Pancreas (tissue), 10 donors: ENCODE data around the gene KDM6A. TPM values are rescaled to one million over a fixed set of nuclear protein-coding genes. Genes with fewer than 3 reads are reported as not detected.
A peak's percentile ranks its signal among the peaks of the same experiment; 100 is the strongest.
"Not testable (repeated sequence)": the region's sequence is repeated elsewhere in the genome, so short reads cannot be mapped to it uniquely, and the experiment has no call there.

ENCODE experiments used
- ATAC-seq, 4 donors: fragments of 200-7000 bp; cut with Tn5 transposase; one replicate each; pipeline versions ENCODE4 v1.8.0 to v1.9.1; 2020; ENCODE audit warnings: mild to moderate bottlenecking in 4 of 4, moderate library complexity in 4 of 4
- DNase-seq, 6 donors: peaks; one replicate each; pipeline ENCODE4 v3.0.0-alpha.2; 2020
- FAIRE-seq: peaks from 2 replicates; lab custom pipeline; 2012; peaks lifted over from hg19 to GRCh38; lab: Jason Lieb, UNC
- H3K27ac ChIP-seq, 4 donors: fragments of 200-600 bp; sonication (generic); 1 replicate in 3 of 4; 2 replicates in 1 of 4; pipeline versions ENCODE4 v1.5.0 to v1.8.0; 2020
- H3K27me3 ChIP-seq, 4 donors: fragments of 200-600 bp; one replicate each; pipeline ENCODE4 v1.8.0; 2021
- H3K36me3 ChIP-seq, 3 donors: fragments of 200-600 bp; sonication (generic) in 1 of 3; one replicate each; pipeline versions ENCODE4 v1.5.0 to v1.8.0; 2020 to 2021
- H3K4me1 ChIP-seq, 3 donors: fragments of 200-600 bp; one replicate each; pipeline ENCODE4 v1.8.0; 2021
- H3K4me3 ChIP-seq, 4 donors: fragments of 200-600 bp; sonication (generic) in 2 of 4; one replicate each; pipeline versions ENCODE4 v1.5.0 to v1.8.0; 2020 to 2021
- H3K9me3 ChIP-seq, 4 donors: fragments of 200-600 bp; one replicate each; pipeline ENCODE4 v1.8.0; 2021
- CTCF ChIP-seq, 4 donors: fragments of 200-600 bp; sonication (generic) in 3 of 4; IDR thresholded peaks; one replicate each; pipeline versions ENCODE4 v1.5.0 to v1.8.0; 2021; ENCODE audit warnings: antibody characterized with exemption in 4 of 4
- WGBS, 2 donors: extraction: QIAGEN DNeasy Blood & Tissue Kit; methylation state at CpG; one replicate each; pipeline ENCODE4 v1.1.7; 2013; 5-methylcytosine and 5-hydroxymethylcytosine counted together
- intact Hi-C, 3 donors: fragments of 100-400 bp; cut with DNase I; formaldehyde crosslinking; loops; one replicate each; pipeline versions ENCODE4 v1.11.1 to v1.14.2; 2022
- polyA plus RNA-seq, 2 donors: library from polyadenylated mRNA; stranded (reverse); fragments of 200-250 nt; gene quantifications; one replicate each; pipeline ENCODE4 v1.2.3, GENCODE V29; 2013
- total RNA-seq, 6 donors: library from RNA; stranded (reverse); fragmentation: NEBNext Ultra II Directional in 4 of 6; extraction: Animal tissue kit (Norgen Biotek cat#: 25700) in 4 of 6; gene quantifications; one replicate each; pipeline versions ENCODE4 v1.2.1 to v1.2.4, GENCODE V29; 2021 to 2023
- donor health status: healthy with polysubstance abuse.
- donor health status: DM: no; HTN: no; CAD: no; lungs with moderate emphysema.
- donor health status: DM: no; HTN: no; CAD: no.
- donor health status: control.
- donor health status: control.
- donor health status: Bipolar disorder and iron deficiency.
- donor health status: DM: yes; HTN: yes; CAD: no.
- donor health status: DM: no; HTN: no; CAD: no.
- donor health status: DM: no; HTN: no; CAD: no.
- donor health status: DM: yes; HTN: yes; CAD: no.

The KDM6A gene
- total and polyA plus RNA-seq, 8 donors, result 5.5 to 27.5 (median 16.3) TPM

- TF ChIP-seq CTCF (IDR thresholded peaks at IDR 0.05), result no peak
- 86 to 91% methylated on average over 10 of the region's 10 CpGs for WGBS, 2 donors
- FAIRE-seq (no peak), DNase-seq (no peak), ATAC-seq (peak in 1 of 4 donors; percentile 16)
- no peak overlapping the region for H3K27ac ChIP-seq
- intact Hi-C loops, result no loop called here
- no peaks in the 10 kb centered on the region for H3K9me3 ChIP-seq
- no peaks in the 10 kb centered on the region for H3K4me1 ChIP-seq
- no peaks in the 10 kb centered on the region for H3K36me3 ChIP-seq
- no peak overlapping the region for H3K4me3 ChIP-seq
- H3K27me3 ChIP-seq, result no peaks in the 10 kb centered on the region
These were observed 124.4 kb downstream of the KDM6A start for GRCh38 chrX:44997282-44997812.

- Histone ChIP-seq H3K27me3 (no peaks in the 10 kb centered on the region), H3K36me3 (no peaks in the 10 kb centered on the region), H3K9me3 (no peaks in the 10 kb centered on the region), H3K4me3 (no peak overlapping the region), H3K27ac (no peak overlapping the region), H3K4me1 (no peaks in the 10 kb centered on the region)
- ATAC-seq (no peak), FAIRE-seq (no peak), DNase-seq (no peak)
- TF ChIP-seq CTCF (IDR thresholded peaks at IDR 0.05), result no peak
- intact Hi-C loops, result no loop called here
- WGBS, 2 donors, result 78 to 89% methylated on average over 1 of the region's 1 CpG
These were observed 124.9 kb downstream of the KDM6A start for GRCh38 chrX:44997888-44998287.

GRCh38 chrX:44999237-44999636 is 126.2 kb downstream of the KDM6A start:
- H3K27ac ChIP-seq, H3K4me3 ChIP-seq, H3K9me3 ChIP-seq, H3K4me1 ChIP-seq, DNase-seq, ATAC-seq, H3K27me3 ChIP-seq, FAIRE-seq, intact Hi-C loops, H3K36me3 ChIP-seq: not testable (repeated sequence)
- WGBS, 2 donors, result 95 to 98% methylated on average over 8 of the region's 8 CpGs

- WGBS, 2 donors, result 94 to 97% methylated on average over 3 of the region's 3 CpGs
- DNase-seq, H3K9me3 ChIP-seq, H3K27ac ChIP-seq, H3K27me3 ChIP-seq, FAIRE-seq, H3K4me1 ChIP-seq, intact Hi-C loops, H3K36me3 ChIP-seq, H3K4me3 ChIP-seq, ATAC-seq: not testable (repeated sequence)
These were observed 126.9 kb downstream of the KDM6A start for GRCh38 chrX:44999872-45000271.

- 47 to 58% methylated on average over 4 of the region's 4 CpGs for WGBS, 2 donors
- no peak for DNase-seq
- H3K4me3 ChIP-seq, result no peak overlapping the region
- no peak for TF ChIP-seq CTCF (IDR thresholded peaks at IDR 0.05)
- ATAC-seq, result no peak
- peak; percentile 65 for FAIRE-seq
- intact Hi-C loops, result no loop called here
- H3K4me1 ChIP-seq, result no peaks in the 10 kb centered on the region
- no peaks in the 10 kb centered on the region for H3K9me3 ChIP-seq
- H3K27ac ChIP-seq, result no peak overlapping the region
- no peaks in the 10 kb centered on the region for H3K27me3 ChIP-seq
- no peaks in the 10 kb centered on the region for H3K36me3 ChIP-seq
These were observed 128.1 kb downstream of the KDM6A start for GRCh38 chrX:45001048-45001447.

GRCh38 chrX:45003085-45003484 is 130.1 kb downstream of the KDM6A start:
- H3K27me3 ChIP-seq, result no peaks in the 10 kb centered on the region
- no peak overlapping the region for H3K4me3 ChIP-seq
- H3K4me1 ChIP-seq, result no peaks in the 10 kb centered on the region
- no peak for DNase-seq
- H3K27ac ChIP-seq, result no peak overlapping the region
- TF ChIP-seq CTCF (IDR thresholded peaks at IDR 0.05), result no peak
- no peak for FAIRE-seq
- no peaks in the 10 kb centered on the region for H3K9me3 ChIP-seq
- H3K36me3 ChIP-seq, result no peaks in the 10 kb centered on the region
- intact Hi-C loops, result no loop called here
- WGBS, 2 donors, result 85 to 89% methylated on average over 4 of the region's 4 CpGs
- no peak for ATAC-seq
